ENCODE data around the gene MSI2.
A peak's percentile ranks its signal among the peaks of the same experiment; 100 is the strongest.

DNA sequence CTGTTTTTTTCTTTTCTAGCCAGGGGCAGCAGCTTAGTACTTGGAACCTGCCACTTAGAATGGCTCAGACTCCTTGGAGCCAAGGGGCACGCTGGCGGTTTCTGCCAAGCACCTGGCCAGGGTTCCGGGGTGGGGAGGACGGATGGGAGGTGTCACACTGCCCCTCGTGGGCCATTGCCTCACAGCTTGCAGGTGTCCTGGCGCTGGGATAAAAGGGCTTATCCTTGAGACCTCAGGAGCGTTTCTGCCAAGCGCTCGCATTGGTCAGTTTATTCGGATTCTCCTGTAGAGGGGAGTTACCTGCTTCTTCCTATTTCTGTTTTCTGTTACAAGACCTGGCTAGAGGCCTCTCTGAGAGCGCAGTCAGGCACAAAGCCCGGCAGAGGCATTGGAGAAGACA is 234.6 kb downstream of the MSI2 start:
- peak in 1 of 2 donors; percentile 46 for TF ChIP-seq POLR2A (IDR thresholded peaks at IDR 0.05)
- TF ChIP-seq, protein P1, sequence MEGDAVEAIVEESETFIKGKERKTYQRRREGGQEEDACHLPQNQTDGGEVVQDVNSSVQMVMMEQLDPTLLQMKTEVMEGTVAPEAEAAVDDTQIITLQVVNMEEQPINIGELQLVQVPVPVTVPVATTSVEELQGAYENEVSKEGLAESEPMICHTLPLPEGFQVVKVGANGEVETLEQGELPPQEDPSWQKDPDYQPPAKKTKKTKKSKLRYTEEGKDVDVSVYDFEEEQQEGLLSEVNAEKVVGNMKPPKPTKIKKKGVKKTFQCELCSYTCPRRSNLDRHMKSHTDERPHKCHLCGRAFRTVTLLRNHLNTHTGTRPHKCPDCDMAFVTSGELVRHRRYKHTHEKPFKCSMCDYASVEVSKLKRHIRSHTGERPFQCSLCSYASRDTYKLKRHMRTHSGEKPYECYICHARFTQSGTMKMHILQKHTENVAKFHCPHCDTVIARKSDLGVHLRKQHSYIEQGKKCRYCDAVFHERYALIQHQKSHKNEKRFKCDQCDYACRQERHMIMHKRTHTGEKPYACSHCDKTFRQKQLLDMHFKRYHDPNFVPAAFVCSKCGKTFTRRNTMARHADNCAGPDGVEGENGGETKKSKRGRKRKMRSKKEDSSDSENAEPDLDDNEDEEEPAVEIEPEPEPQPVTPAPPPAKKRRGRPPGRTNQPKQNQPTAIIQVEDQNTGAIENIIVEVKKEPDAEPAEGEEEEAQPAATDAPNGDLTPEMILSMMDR (IDR thresholded peaks at IDR 0.05): peak in 2 of 6 experiments; percentile 19 to 34

All from thyroid gland (tissue), 4 donors.